Panc1 (cell line): Measurements from ENCODE around the gene CD58. TPM values are rescaled to one million over a fixed set of nuclear protein-coding genes. Genes with fewer than 3 reads are reported as not detected.

Source experiments
- ATAC-seq: fragments of 200-7000 bp; cut with Tn5 transposase; 2 replicates; pipeline ENCODE4 v1.9.1; 2020; ENCODE audit warnings: mild to moderate bottlenecking, moderate library complexity
- BruUV-seq: library from RNA; stranded (reverse); fragments of 400-500 nt; replicated peaks from 2 replicates; lab custom pipeline; 2021; lab: Mats Ljungman, UMichigan
- CTCF ChIA-PET: fragments of 300-600 bp; sonication (Branson Sonifier 250); formaldehyde crosslinking; loops from one replicate; lab custom pipeline; 2022; ENCODE audit warnings: antibody characterized with exemption; lab: Charles Lee
- POLR2A ChIA-PET: fragments of 300-600 bp; sonication (Branson Sonifier 250); formaldehyde crosslinking; loops from one replicate; lab custom pipeline; 2022; ENCODE audit warnings: antibody characterized with exemption; lab: Charles Lee
- DNase-seq: peaks from one replicate; pipeline ENCODE4 v3.0.0-alpha.2; 2010; ENCODE audit warnings: low read depth, low spot score
- H3K27ac ChIP-seq: 2 replicates; pipeline ENCODE4 v1.5.1; 2011; ENCODE audit warnings: mild to moderate bottlenecking, low read length, inconsistent platforms
- H3K27me3 ChIP-seq: fragments of 200-500 bp; sonication (Bioruptor generic); 2 replicates; pipeline ENCODE4 v1.6.0; 2014; ENCODE audit warnings: low read length, inconsistent platforms; ENCODE audit not compliant: control insufficient read depth, insufficient read depth
- H3K36me3 ChIP-seq: fragments of 200-500 bp; sonication (Bioruptor generic); 2 replicates; pipeline ENCODE4 v1.5.1; 2014; ENCODE audit warnings: inconsistent platforms, mild to moderate bottlenecking, low read length, moderate library complexity; ENCODE audit not compliant: control insufficient read depth, insufficient read depth
- H3K4me1 ChIP-seq: 2 replicates; pipeline ENCODE4 v1.5.1; 2011; ENCODE audit warnings: inconsistent platforms, mild to moderate bottlenecking, low read length, moderate library complexity; ENCODE audit not compliant: control insufficient read depth, insufficient read depth
- H3K4me3 ChIP-seq, 2 experiments: 2 replicates each; pipeline ENCODE4 v1.5.1; 2011 to 2012; ENCODE audit warnings: low read depth in 2 of 2, low read length in 2 of 2, mild to moderate bottlenecking in 2 of 2, inconsistent platforms in 1 of 2, moderate library complexity in 1 of 2
- H3K9me3 ChIP-seq: fragments of 200-500 bp; sonication (Bioruptor generic); 2 replicates; pipeline ENCODE4 v1.5.1; 2014; ENCODE audit warnings: low read depth, mild to moderate bottlenecking, inconsistent platforms, low read length, moderate library complexity; ENCODE audit not compliant: control insufficient read depth, insufficient read depth
- CTCF ChIP-seq: fragments of 450-650 bp; IDR thresholded peaks from 2 replicates; pipeline ENCODE4 v1.5.1; 2017; ENCODE audit warnings: mild to moderate bottlenecking
- POLR2AphosphoS5 ChIP-seq: IDR thresholded peaks from 2 replicates; pipeline ENCODE4 v1.6.1; 2012; ENCODE audit warnings: mild to moderate bottlenecking, low read depth, low read length, moderate library complexity
- REST ChIP-seq, 2 experiments: IDR thresholded peaks; 2 replicates each; pipeline ENCODE4 v1.6.1; 2011 to 2012; ENCODE audit warnings: low read depth in 2 of 2, control low read depth in 1 of 2, low read length in 1 of 2, mild to moderate bottlenecking in 1 of 2, moderate library complexity in 1 of 2; ENCODE audit not compliant: insufficient read depth in 1 of 2
- SIN3A ChIP-seq: IDR thresholded peaks from 2 replicates; pipeline ENCODE4 v1.6.1; 2012; ENCODE audit warnings: low read depth, mild to moderate bottlenecking, low read length, moderate library complexity, borderline replicate concordance; ENCODE audit not compliant: insufficient read depth
- TCF7L2 ChIP-seq: IDR thresholded peaks from 2 replicates; pipeline ENCODE4 v1.6.1; 2011; ENCODE audit warnings: mild to moderate bottlenecking, low read depth, low read length, inconsistent platforms
- in situ Hi-C: cut with HindIII; loops from 2 replicates; pipeline ENCODE4 v1.10.0; 2016; ENCODE audit warnings: low sequenced_read_pairs, low pct_unique_long_range_greater_than_20kb
- intact Hi-C: fragments of 100-400 bp; cut with micrococcal nuclease; formaldehyde crosslinking; loops from one replicate; pipeline ENCODE4 v1.10.0; 2022; ENCODE audit not compliant: unreplicated experiment
- total RNA-seq: library from RNA; stranded (reverse); gene quantifications from one replicate; pipeline ENCODE4 v1.2.1, GENCODE V29; 2021; ENCODE audit not compliant: unreplicated experiment

CD58 gene
- total RNA-seq, 1 experiment from 2014 or later: 12.6 TPM

GRCh38 chr1:116494745-116495144 lies 76.1 kb downstream of the CD58 start:
- no peak for DNase-seq
- H3K9me3 ChIP-seq: no peaks in the 10 kb centered on the region
- no peak for ATAC-seq
- no TSS peak for BruUV-seq
- TF ChIP-seq POLR2AphosphoS5 (no peak), SIN3A (no peak), CTCF (no peak), TCF7L2 (no peak), REST (IDR thresholded peaks at IDR 0.05; ENCODE audit: insufficient read depth in 1 of 2, low read depth in 2 of 2, low read length in 1 of 2) (no peak)
- no peak overlapping the region for H3K27ac ChIP-seq
- CTCF ChIA-PET: no interaction called here
- POLR2A ChIA-PET: no interaction called here
- in situ Hi-C loops (no loop called here), intact Hi-C loops (loop anchor here (5.0 kb wide), 1 partner anchor 352 kb away; no protein-coding TSS in a partner anchor)
- no peaks in the 10 kb centered on the region for H3K4me1 ChIP-seq
- H3K36me3 ChIP-seq: no peaks in the 10 kb centered on the region
- H3K27me3 ChIP-seq: no peaks in the 10 kb centered on the region
- no peak overlapping the region for H3K4me3 ChIP-seq

- in situ Hi-C loops: no loop called here
- DNase-seq: no peak
- Histone ChIP-seq H3K4me1 (no peaks in the 10 kb centered on the region), H3K4me3 (no peak overlapping the region), H3K27me3 (no peaks in the 10 kb centered on the region), H3K9me3 (no peaks in the 10 kb centered on the region), H3K36me3 (no peaks in the 10 kb centered on the region), H3K27ac (no peak overlapping the region)
- no peak for ATAC-seq
- no peak for TF ChIP-seq TCF7L2
- TF ChIP-seq REST (IDR thresholded peaks at IDR 0.05; ENCODE audit: insufficient read depth in 1 of 2, low read depth in 2 of 2, low read length in 1 of 2): no peak
- no peak for TF ChIP-seq POLR2AphosphoS5
- intact Hi-C loops: no loop called here
- no TSS peak for BruUV-seq
- CTCF ChIA-PET: no interaction called here
- POLR2A ChIA-PET: no interaction called here
Observed at GRCh38 chr1:116494353-116494692, 76.5 kb downstream of the CD58 start.
